ENCODE results near the gene PAPPA2. TPM values are rescaled to one million over a fixed set of nuclear protein-coding genes. Genes with fewer than 3 reads are reported as not detected.

Gene PAPPA2
- polyA plus RNA-seq, 12 donors: 0.16 to 24.5 (median 0.39) TPM; not detected in 2

DNA sequence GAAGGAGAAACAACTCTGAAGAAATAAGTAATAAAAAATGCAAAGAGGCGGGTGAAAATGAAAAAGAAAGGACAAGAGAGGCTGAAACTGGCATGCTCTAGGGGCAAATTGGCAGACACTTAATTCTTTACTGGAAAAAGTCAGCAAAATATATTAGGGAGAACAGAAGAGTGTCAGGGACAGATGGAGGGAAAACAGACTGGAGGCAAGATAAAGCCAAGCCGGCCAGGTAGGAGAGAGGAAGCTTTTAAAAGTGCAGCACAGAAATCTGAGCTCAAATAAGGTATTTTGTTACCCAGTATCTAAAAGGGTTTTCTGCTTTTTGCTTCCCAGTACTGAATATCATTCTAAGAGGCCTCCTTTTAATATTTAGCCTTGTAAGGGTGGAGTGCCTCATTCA, 339.3 kb downstream of the PAPPA2 start:
- no peak for DNase-seq

DNA sequence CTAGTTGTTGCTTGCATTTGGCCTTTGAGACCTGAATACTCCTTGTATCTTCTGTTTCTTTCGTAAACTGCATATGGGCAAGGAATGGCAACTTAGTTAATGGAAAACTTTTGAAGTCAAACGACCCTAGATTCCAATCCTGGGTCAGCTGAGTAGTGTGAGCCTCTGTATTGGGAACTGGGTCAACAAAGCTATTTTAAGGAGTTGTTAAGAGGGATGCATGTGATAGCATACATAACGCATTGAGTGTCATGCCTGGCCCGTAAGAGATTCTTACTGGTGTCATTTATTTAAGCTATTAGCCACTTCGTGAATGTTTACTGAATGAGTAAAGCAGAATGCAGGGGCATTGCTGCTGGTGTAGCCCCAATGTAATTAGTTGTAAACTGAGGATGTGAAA, 340.1 kb downstream of the PAPPA2 start:
- no peak for DNase-seq

DNA sequence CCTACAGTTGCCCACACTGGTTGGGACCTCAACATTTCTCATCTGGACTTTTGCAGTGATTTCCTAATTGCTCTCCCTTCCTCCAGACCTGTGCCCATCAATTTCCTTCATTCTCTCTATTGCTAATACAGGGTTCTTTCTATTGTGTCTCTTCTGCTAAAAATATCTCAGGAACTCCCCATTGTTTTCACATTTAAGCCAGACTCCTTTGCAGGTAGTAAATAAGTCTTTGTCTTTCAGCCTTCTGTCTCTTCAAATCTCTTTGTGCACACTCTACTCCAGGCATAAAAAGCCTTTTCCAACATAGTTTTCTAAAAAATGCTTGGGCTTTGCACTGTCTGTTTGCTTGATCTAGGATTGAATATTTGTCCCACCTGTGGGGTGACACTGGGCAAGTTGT, 340.6 kb downstream of the PAPPA2 start:
- no peak for DNase-seq

DNA sequence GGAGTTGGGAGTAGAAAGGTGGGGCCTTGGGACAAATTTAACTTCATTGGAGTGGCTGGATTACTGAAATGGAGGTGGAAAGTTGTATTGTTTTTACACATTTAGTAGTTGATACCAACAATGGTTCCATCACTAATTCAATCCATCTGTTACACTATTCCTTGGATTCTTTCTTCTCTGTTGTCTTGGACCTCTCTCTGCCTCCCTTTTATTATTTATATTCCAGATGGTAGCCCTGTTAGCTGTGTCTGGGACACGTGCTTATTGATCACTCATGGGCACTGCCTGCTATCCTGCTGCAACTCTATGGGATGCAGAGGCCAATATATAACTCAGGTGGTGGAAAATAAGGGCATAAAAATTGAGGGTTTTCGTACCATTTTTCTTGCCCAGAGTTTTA, 346.3 kb downstream of the PAPPA2 start:
- no peak for DNase-seq

DNA sequence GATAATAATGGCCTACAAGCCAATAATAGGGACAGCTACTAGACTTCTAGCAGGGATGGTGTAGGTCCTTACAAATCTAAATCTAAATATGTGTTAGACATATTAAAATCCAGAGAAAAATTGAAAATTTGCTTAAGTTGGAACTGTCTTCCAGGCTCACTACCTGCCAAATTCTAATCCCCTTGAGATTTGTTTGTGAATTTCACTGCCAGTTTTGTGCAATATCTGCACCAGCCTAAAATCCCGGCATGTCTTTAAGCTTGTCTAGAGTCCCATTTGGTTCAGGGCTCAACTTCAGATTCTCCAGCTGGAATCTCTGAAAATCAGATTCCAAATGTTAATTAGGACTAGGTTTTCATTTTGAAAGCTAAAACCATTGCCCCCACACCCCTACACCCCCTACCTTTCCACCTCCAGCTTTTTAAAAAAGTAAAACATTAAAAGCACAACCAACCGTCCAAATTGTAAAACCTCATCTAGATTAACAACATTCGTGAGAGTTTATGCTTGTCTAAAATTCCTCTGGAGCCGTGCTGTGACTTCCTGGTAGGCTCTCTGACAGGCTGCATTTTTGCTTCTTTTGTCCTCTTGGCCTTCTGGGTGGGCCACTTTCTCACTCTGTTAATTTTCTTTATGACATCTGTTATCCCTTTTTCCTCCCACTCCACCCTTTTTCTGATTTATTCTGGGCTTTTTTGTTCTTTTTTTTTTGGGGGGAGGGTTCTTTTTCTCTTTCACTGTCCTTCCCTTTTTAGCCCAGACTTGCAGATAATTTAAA, 348.7 kb downstream of the PAPPA2 start:
- no peak for DNase-seq

DNA sequence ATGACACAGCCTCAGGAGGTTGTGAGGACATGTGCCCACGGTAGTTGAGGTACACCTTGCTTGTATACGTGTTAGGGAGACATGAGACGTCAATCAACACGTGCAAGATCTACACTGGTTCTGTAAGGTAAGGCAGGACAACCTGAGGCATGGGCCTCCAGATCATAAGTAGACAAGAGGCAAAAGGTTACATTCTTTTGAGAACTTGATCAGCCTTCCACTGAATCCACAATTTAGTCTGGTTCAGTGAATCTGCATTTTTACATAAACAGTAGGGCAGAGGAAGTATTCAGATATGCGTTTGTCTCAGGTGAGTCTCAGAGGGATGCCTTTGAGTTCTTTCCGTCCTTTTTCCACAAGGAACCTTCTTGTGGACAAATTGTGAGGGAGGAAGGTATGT, 352.6 kb downstream of the PAPPA2 start:
- no peak for DNase-seq

DNA sequence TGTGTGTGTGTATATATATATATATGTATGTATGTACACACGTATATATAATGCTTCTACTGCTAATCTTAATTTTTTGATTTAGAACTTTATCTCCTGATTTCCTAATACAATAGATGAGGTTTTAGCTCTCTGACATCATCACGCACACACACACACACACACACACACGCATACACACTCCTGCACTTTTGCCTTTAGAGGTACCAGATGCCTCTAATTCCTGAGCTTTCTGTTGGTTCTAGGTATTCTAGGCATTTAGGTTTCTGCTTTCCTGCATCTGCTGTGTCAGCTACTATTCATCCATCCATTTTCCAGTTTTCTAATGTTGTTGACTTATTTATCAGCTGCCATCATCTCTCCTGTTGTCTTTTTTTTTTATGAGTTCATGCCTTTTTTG, 353.3 kb downstream of the PAPPA2 start:
- no peak for DNase-seq

DNA sequence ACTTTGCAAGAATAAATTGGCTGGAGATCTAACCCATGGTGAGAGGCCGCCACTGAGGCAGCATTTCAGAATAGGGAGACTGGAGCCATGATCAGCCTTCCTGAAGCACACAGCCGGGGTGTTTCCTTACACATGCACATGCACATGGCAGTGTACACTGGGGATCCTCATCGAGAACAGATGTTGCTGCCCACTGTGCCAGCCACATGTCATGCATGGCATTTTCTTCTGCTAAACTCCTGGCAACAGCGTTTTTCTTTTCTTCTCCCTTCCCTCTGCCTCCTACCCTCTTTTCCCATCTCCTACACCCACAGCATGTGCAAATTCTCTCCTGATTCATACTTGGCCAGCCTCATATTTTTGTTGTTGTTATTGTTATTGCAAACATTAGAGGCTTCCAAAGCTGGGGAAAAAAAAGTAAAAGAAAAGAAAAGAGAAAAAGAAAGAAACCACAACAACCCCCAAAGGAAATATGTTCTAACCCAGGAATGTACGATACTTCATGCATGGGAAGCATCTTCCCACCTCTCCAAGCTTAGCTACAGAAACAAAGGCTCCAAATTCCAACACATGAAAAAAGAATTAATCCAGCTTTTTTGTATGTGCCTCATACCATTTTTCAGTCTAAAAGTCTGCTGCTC, 357.5 kb downstream of the PAPPA2 start:
- peak; percentile 43 for DNase-seq

DNA sequence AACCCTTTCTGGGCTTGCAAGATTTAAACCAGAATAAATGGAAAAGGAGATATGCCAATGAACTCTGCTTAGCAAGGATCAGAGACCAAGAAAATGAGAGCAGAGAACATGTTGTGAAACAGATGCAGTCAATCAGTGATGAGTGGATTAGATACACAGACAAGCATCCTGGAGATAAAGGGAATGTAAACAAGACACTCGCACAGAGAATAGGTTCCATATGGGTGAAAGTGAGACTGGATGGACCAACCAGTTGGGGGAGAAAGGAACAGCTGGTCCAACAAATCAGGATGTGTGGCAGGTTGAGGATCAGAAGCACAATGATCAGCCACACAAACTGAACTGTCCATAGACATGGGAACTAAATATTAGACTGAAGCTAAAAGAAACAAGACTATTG, 363.3 kb downstream of the PAPPA2 start:
- DNase-seq: no peak

DNA sequence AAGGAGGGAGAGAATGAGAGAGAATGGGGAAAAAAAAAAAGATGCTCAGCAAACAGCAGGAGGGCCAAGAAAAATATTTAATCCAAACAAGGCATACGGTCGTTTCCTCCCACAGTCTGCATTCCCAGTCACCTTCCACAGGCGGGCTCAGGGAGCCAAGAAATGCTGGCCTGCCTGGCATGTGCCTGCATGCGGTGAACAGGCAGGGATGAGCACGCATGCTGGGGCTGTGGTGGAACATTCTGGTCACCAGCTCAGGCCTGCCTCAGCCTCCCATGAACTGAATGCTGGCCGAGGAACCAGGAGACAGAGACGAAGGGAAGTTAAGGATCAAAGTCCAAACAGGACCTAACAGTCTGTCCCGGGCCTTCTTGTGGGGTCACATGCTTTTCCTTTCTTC, 366.3 kb downstream of the PAPPA2 start:
- DNase-seq: no peak

DNA sequence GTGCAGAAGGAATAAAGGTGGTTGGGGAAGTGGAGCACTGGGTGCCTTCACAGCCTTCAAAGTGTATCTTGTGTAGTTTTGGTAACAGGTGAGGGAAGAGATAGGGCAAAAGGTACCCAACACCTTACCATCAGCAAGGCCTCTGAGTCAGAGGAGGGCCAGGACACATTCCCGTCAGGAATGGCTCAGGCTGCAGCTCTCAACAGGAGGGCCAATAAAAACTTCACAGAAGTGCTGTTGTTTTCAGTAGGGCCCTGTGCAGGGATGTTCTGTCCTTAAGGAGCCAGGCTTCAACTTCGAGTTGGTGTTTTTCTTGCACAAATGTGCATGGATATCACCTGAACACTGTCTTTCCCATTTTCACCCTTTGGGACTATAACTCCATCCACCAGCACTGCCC, 368.2 kb downstream of the PAPPA2 start:
- DNase-seq: no peak

DNA sequence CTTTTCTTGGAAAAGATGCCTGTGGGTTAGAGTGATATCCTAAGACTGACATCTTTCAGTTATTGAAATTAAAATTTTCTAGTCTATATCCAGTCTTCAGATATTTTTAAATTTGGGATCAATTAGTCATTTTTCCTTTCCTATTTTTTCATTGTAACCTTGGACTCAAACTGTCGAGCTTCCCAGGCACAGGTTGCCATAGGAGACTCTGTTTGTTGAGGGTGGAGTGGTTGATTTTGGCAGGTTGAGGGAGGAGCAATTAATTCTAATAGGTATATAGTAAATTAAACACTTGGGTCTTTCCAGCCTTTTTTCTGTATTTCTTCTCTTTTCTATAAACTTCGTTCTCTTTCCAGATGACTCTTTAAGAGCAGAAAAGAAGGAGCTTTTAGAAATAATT, 374.7 kb downstream of the PAPPA2 start:
- DNase-seq: no peak

DNA sequence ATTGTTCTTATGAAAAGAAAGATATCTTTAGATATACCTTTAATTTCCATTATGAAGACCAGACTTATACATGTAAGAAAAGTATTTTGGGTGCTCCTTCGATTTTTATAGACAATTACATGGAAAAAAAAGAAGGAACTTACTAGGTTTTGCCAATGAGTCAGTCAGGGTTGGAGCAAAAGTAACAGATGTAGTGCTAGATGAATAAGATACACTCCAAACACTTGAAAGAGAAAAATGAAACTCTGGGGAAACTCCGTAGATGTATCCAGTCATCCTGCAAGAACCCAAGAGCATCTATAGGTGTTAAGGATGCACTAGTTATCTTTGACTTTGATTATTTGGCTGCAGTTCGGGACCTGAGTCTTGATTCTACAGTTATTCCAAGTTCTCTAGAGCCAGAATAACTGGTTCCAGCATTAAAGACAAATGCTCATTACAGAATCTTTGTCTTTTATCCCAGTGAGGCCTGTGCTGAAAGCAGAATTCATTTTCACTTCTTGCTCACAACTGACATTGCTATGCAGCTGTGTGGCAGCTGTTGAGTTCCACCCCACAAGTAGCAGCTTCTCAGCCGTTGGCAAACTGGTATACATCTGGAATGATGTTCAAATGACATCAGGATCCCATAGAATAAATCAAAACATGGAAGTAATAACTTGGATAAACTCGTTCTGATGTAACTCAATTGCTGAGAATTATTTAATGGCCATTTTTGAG, 375.5 kb downstream of the PAPPA2 start:
- no peak for DNase-seq

DNA sequence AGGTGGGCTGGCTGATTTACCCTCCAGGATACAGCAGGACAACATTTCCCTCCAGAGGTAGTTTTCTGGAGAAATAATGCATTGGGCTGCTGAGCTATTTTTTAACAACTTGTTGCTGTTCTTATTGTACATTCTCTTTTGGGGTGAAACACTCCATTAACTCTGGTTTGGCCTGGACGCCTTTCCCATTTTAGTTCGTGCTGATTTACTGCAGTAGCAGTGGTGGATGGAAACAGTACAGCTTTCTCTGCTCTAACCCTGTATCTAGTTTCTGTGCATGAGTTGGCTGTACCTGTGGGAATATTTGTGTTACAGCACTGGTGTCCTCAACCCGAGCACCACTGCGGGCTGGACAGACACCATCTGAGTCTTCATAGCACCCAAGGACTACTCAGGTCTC, 376.2 kb downstream of the PAPPA2 start:
- no peak for DNase-seq

DNA sequence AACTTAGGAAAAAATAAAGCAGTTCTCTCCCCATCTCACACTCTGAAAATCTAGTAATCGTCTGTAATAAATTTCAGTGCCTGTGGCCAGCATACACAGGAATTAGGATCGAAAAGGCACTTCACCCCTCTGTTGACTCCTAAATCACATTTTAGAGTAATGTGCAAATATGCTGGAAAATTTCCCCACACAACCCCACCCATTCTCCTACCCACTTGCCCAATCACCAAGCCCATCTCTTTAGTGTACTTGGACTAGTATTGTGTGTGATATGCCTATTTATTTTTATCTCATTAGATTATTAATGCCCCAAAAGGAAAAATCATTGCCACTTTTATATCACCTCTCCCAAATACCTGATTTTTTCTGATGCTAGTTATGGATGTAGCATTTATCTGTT, 378.3 kb downstream of the PAPPA2 start:
- DNase-seq: no peak

DNA sequence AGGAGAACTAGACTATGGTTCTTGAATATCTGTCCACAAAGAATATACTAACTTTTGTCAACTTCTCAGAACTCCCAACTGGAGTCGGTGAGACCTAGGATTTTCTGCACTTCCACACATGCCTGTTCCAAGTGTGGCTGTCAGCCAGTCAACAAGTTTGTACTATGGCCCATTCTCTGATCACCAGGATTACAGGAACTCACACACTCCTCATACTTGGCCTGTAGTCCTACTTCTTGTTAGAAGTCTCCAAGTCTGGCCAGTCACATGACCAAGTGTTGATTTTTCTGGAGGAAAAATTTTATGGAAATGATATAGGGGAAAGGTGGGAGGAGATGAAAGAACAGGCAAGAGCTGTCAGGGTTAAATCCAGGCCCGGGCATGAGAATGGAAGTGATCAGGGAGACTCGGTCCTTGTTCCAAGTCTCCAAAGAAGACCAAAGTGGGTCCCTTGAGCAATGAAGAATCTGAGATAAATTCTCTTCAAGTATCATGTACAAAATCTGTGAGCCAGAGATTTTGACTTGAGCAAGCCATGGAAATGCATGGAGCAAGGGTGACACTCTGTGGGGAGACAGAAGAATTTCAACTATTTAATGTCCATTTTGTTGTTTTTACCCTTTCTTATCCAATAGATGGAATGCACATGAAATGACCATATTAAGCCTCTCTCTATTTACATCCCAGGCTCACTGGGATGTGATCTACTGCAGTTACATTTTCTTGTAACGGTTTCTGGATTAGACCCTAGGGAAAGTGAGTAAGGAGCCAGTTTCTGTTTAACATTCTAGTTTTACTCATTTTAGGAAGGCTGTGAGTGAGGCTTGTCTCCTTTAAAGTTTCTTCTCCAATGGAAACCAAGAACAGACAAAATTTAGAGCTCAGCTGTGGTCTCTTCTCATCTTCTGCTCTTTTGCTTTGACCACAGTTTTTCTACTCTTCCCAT, 380.6 kb downstream of the PAPPA2 start:
- peak; percentile 70 for DNase-seq

DNA sequence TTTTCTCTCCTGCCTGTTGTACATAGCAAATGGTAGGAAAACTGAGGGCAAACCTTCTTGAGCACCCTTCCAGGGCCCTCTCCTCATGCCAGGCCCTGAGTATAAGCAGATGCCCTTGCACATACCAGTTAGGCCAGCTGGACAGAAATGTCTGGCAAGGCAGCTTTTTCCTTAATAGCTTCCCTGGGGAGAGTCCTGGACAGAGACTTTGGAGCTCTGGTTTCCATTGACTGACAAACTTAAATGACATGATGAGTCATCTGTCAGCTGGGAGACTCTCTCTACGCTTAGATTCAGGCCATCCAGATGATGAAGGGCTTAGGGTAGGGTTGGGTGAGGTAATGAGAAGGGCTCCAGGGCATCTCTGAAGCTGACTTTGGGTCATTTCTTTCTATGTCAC, 384.1 kb downstream of the PAPPA2 start:
- DNase-seq: no peak

DNA sequence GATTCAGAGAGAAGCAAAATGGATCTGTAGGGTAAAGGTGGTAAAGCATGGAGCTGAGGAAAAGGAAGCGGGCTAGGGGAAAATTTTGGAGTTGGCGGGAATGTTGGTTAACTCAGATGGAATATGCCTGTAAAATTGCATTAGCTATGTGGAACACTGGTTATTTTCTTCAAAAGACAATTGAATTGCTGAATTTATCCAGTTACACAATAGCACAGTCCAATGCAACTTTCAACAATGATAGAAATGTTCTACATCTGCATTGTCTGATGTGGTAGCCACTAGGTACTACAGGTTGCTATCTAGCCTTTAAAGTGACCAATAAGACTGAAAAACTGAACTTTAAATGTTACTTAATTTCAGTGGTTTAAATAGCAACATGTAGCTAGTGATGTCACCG, 386.3 kb downstream of the PAPPA2 start:
- DNase-seq: no peak

DNA sequence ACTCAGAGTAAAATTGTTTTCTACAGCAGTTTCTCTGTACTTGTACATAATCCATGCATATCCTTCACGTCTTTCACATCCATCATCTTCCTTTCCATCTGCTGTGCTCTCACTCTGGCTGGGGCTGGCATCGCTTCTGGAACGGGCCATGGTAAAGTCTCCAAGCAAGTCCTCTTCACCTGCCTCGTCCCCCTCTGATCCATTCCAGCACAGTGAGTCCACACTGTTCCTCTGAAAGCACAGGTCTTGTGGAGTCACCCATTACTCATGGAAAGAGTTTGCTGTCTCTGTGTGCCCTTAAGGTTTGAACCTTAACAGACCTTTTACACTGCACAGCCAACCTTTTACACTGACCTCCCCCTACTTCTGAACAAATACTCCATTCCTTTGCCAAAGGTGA, 387.9 kb downstream of the PAPPA2 start:
- DNase-seq: no peak

DNA sequence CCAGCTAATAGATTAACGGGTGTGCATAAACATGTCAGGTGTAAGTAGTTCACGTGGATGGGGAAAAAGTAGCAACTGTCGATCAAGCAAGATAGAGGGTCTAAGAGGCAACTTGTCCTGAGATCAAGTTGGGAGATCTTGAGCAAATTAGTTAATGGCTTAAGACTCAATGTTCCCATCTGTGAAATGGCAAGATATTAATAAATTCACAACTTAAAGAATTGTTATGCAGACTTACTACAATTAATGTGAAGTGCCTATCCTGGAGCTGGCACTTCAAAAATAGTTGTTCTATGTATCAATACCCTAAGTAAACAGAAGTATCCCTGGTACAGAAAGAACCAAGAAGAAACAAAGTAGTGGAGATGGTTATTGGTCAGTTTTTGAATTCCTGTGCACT, 389.1 kb downstream of the PAPPA2 start:
- no peak for DNase-seq

DNA sequence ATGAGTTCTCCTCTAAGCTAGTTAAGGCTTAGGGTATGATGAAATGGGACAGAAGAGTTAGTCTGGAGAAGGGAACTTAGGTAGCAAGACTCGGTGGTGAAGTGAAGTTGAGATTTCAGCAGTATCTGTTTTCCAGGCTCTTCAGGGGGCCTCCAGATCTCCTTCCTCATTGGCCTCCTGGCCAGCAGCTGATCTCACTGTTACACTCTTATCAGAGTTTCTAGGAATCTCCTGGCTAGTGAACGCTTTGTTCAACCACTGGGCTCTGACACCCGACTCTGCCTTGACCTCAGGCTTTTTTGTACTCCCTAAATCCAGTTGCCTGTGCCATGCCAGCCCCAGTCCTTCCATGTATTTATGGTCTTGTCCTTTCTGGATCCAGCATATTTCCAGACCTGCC, 390.5 kb downstream of the PAPPA2 start:
- DNase-seq: no peak

DNA sequence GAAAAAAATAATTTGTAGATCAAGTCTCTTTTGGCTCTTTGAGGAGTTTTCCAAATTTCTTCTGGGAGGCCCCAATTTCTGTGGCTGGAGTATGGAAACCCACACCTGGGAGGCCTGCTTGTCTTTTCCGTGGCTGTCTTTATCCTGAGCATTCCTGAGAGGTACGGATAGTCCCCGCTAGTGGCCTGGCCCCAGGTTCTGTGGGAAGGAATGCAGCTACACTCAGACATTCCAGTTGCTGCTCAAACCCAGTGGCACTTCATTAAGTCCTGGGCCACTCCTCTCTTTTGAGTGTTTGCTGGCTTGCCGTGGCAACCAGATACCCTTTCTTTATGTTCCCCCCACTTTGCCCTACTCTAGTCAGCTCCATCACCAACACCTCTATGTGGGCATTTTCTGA, 391.1 kb downstream of the PAPPA2 start:
- DNase-seq: no peak

Measured in muscle of arm (tissue), 12 donors.